HepG2 (cell line): ENCODE measurements around the gene MTMR6. TPM values are rescaled to one million over a fixed set of nuclear protein-coding genes. Genes with fewer than 3 reads are reported as not detected.

Experiments used
- ARNT2 ChIP-seq: sonication (generic); formaldehyde crosslinking; IDR thresholded peaks from 2 replicates; pipeline ENCODE4 v1.8.0; 2022; ENCODE audit warnings: mild to moderate bottlenecking, low read depth, missing genetic modification reagents, moderate library complexity
- ASH2L ChIP-seq: fragments of 300-600, 200-600 bp; sonication (generic); IDR thresholded peaks from 2 replicates; pipeline ENCODE4 v1.7.0; 2017; ENCODE audit warnings: low read depth, mild to moderate bottlenecking, moderate library complexity, mixed read lengths, low read length; ENCODE audit not compliant: insufficient read length
- CEBPG ChIP-seq: IDR thresholded peaks from 2 replicates; pipeline ENCODE4 v1.6.1; 2016
- CREM ChIP-seq, 2 experiments: sonication (generic) in 1 of 2; formaldehyde crosslinking in 1 of 2; IDR thresholded peaks; 2 replicates each; pipeline versions ENCODE4 v1.4.0 to v1.6.1; 2016 to 2020; ENCODE audit warnings: antibody characterized with exemption in 1 of 2, mild to moderate bottlenecking in 1 of 2, missing genetic modification reagents in 1 of 2
- IRX3 ChIP-seq: sonication (generic); formaldehyde crosslinking; IDR thresholded peaks from 2 replicates; pipeline ENCODE4 v1.8.1; 2023; ENCODE audit warnings: mild to moderate bottlenecking, low read depth, missing genetic modification reagents, borderline replicate concordance
- NFKB2 ChIP-seq: sonication (generic); formaldehyde crosslinking; IDR thresholded peaks from 2 replicates; pipeline ENCODE4 v1.4.0; 2020; ENCODE audit warnings: missing genetic modification reagents, borderline replicate concordance
- RBAK ChIP-seq: sonication (generic); formaldehyde crosslinking; IDR thresholded peaks from 2 replicates; pipeline ENCODE4 v1.5.1; 2020; ENCODE audit warnings: mild to moderate bottlenecking, missing genetic modification reagents
- RBM39 ChIP-seq: fragments of 200-400 bp; formaldehyde crosslinking; IDR thresholded peaks from one replicate; pipeline ENCODE4 v1.6.1; 2018; ENCODE audit warnings: antibody characterized with exemption, mild to moderate bottlenecking, low read depth, low read length; ENCODE audit not compliant: poor library complexity, severe bottlenecking
- RELA ChIP-seq: sonication (generic); formaldehyde crosslinking; IDR thresholded peaks from 2 replicates; pipeline ENCODE4 v1.4.0; 2020; ENCODE audit warnings: missing genetic modification reagents
- RNF219 ChIP-seq: sonication (generic); formaldehyde crosslinking; IDR thresholded peaks from 2 replicates; pipeline ENCODE4 v1.5.0; 2020; ENCODE audit warnings: mild to moderate bottlenecking, missing genetic modification reagents
- THRA ChIP-seq: sonication (generic); formaldehyde crosslinking; IDR thresholded peaks from 2 replicates; pipeline ENCODE4 v1.4.0; 2020; ENCODE audit warnings: missing genetic modification reagents, borderline replicate concordance
- TOPORS ChIP-seq: sonication (generic); formaldehyde crosslinking; IDR thresholded peaks from 2 replicates; pipeline ENCODE4 v1.8.0; 2023; ENCODE audit warnings: mild to moderate bottlenecking, missing genetic modification reagents
- ZFP37 ChIP-seq: sonication (generic); formaldehyde crosslinking; IDR thresholded peaks from 2 replicates; pipeline ENCODE4 v1.4.0; 2020; ENCODE audit warnings: missing genetic modification reagents, borderline replicate concordance
- ZGPAT ChIP-seq: IDR thresholded peaks from 2 replicates; pipeline ENCODE4 v1.6.1; 2016; ENCODE audit warnings: mild to moderate bottlenecking
- ZNF451 ChIP-seq: sonication (generic); formaldehyde crosslinking; IDR thresholded peaks from 2 replicates; pipeline ENCODE4 v1.5.0; 2020; ENCODE audit warnings: mild to moderate bottlenecking, missing genetic modification reagents
- ZNF644 ChIP-seq: IDR thresholded peaks from 2 replicates; pipeline ENCODE4 v1.6.1; 2016; ENCODE audit warnings: low read depth
- ZNF780A ChIP-seq: sonication (generic); formaldehyde crosslinking; IDR thresholded peaks from 2 replicates; pipeline ENCODE4 v1.8.0; 2022; ENCODE audit warnings: mild to moderate bottlenecking, missing genetic modification reagents, moderate library complexity
- polyA plus RNA-seq, 8 experiments: library from polyadenylated mRNA; depleted of rRNA in 3 of 8; stranded (reverse) in 7 of 8; unstranded in 1 of 8; fragments of >200 nt; fragmentation: Illumina TruSeq in 4 of 8; extraction: Trizol in 4 of 8; gene quantifications; 2 replicates each; pipeline versions ENCODE4 v1.2.1 to v1.2.3, GENCODE V29; 2011 to 2016; ENCODE audit warnings: low read depth in 4 of 8, missing spikeins in 1 of 8, mixed read lengths in 1 of 8; ENCODE audit not compliant: insufficient read depth in 1 of 8
- total RNA-seq, 5 experiments: library from RNA; depleted of rRNA; stranded (reverse); fragments of >200 nt; fragmentation: Illumina TruSeq; extraction: Trizol; gene quantifications; 2 replicates each; pipeline ENCODE4 v1.2.3, GENCODE V29; 2016; ENCODE audit warnings: low read depth in 1 of 5
- TF ChIP-seq, protein P1 (sequence below): sonication (generic); formaldehyde crosslinking; IDR thresholded peaks from 2 replicates; pipeline ENCODE4 v1.4.0; 2020; ENCODE audit warnings: missing genetic modification reagents, borderline replicate concordance
- TF ChIP-seq, protein P2 (sequence below): IDR thresholded peaks from 2 replicates; pipeline ENCODE4 v1.6.1; 2016; ENCODE audit warnings: low read depth

MTMR6 gene
- total and polyA plus RNA-seq, 2 of the 13 experiments (the other 11 are each of a cell fraction or from before 2014, with no cell fraction given), result 3.4 to 7.8 TPM

GRCh38 chr13:25301347-25302113, 14.2 kb upstream of the MTMR6 start, which contains the start of gene NUP58 (continued):
- TF ChIP-seq ZNF451 (CRISPR knock-in tag) (no peak), ARNT2 (CRISPR knock-in tag) (peak; percentile 78), THRA (CRISPR knock-in tag) (peak; percentile 22; the same call in 1 of the 2 replicates), ASH2L (peak; percentile 96), CREM (IDR thresholded peaks at IDR 0.05) (peak; percentile 84), CREM (CRISPR knock-in tag; IDR thresholded peaks at IDR 0.05) (no peak), RBAK (no peak), ZGPAT (CRISPR knock-in tag) (peak; percentile 72; the same call in 1 of the 2 replicates), IRX3 (no peak), ZNF780A (CRISPR knock-in tag) (no peak), RELA (CRISPR knock-in tag) (no peak), RBM39 (peak; percentile 72), CEBPG (CRISPR knock-in tag) (peak; percentile 65), TOPORS (CRISPR knock-in tag) (0 out of 2 replicates have a peak, but pooled peaks have one; percentile 39), ZNF644 (CRISPR knock-in tag) (no peak), ZFP37 (no peak), NFKB2 (CRISPR knock-in tag) (no peak), RNF219 (CRISPR knock-in tag) (no peak)
- TF ChIP-seq, protein P1, sequence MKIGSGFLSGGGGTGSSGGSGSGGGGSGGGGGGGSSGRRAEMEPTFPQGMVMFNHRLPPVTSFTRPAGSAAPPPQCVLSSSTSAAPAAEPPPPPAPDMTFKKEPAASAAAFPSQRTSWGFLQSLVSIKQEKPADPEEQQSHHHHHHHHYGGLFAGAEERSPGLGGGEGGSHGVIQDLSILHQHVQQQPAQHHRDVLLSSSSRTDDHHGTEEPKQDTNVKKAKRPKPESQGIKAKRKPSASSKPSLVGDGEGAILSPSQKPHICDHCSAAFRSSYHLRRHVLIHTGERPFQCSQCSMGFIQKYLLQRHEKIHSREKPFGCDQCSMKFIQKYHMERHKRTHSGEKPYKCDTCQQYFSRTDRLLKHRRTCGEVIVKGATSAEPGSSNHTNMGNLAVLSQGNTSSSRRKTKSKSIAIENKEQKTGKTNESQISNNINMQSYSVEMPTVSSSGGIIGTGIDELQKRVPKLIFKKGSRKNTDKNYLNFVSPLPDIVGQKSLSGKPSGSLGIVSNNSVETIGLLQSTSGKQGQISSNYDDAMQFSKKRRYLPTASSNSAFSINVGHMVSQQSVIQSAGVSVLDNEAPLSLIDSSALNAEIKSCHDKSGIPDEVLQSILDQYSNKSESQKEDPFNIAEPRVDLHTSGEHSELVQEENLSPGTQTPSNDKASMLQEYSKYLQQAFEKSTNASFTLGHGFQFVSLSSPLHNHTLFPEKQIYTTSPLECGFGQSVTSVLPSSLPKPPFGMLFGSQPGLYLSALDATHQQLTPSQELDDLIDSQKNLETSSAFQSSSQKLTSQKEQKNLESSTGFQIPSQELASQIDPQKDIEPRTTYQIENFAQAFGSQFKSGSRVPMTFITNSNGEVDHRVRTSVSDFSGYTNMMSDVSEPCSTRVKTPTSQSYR (CRISPR knock-in tag), result peak; percentile 93; the same call in 1 of the 2 replicates
- TF ChIP-seq, protein P2, sequence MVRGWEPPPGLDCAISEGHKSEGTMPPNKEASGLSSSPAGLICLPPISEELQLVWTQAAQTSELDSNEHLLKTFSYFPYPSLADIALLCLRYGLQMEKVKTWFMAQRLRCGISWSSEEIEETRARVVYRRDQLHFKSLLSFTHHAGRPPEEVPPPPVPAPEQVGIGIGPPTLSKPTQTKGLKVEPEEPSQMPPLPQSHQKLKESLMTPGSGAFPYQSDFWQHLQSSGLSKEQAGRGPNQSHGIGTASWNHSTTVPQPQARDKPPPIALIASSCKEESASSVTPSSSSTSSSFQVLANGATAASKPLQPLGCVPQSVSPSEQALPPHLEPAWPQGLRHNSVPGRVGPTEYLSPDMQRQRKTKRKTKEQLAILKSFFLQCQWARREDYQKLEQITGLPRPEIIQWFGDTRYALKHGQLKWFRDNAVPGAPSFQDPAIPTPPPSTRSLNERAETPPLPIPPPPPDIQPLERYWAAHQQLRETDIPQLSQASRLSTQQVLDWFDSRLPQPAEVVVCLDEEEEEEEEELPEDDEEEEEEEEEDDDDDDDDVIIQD, result peak; percentile 80; the same call in 1 of the 2 replicates
